Effector memory CD4-positive, alpha-beta T cell (primary cell): ENCODE measurements around the gene UGT2B17.

Experiments used
- DNase-seq, 3 donors: peaks; one replicate each; pipeline ENCODE4 v3.0.0-alpha.2; 2020
- H3K27ac ChIP-seq: 2 replicates; pipeline ENCODE4 v1.7.0; 2013; ENCODE audit warnings: mild to moderate bottlenecking, low read length, moderate library complexity; ENCODE audit not compliant: insufficient read depth, poor library complexity, severe bottlenecking
- H3K27me3 ChIP-seq: replicated peaks from 2 replicates; pipeline ENCODE4 v1.7.0; 2013; ENCODE audit warnings: mild to moderate bottlenecking, low read length; ENCODE audit not compliant: insufficient read depth, control insufficient read depth, poor library complexity, severe bottlenecking
- H3K36me3 ChIP-seq: 2 replicates; pipeline ENCODE4 v1.7.0; 2013; ENCODE audit warnings: mild to moderate bottlenecking, low read length, moderate library complexity; ENCODE audit not compliant: control insufficient read depth, insufficient read depth
- H3K4me1 ChIP-seq: 2 replicates; pipeline ENCODE4 v1.7.0; 2013; ENCODE audit warnings: low read length, mild to moderate bottlenecking; ENCODE audit not compliant: control insufficient read depth, insufficient read depth, poor library complexity, severe bottlenecking
- H3K4me3 ChIP-seq: 2 replicates; pipeline ENCODE4 v1.7.0; 2013; ENCODE audit warnings: low read length, low read depth, mild to moderate bottlenecking; ENCODE audit not compliant: insufficient read depth, poor library complexity, severe bottlenecking
- H3K9me3 ChIP-seq: 2 replicates; pipeline ENCODE4 v1.7.0; 2013; ENCODE audit warnings: mild to moderate bottlenecking, low read length, moderate library complexity; ENCODE audit not compliant: control insufficient read depth

The UGT2B17 gene

DNA sequence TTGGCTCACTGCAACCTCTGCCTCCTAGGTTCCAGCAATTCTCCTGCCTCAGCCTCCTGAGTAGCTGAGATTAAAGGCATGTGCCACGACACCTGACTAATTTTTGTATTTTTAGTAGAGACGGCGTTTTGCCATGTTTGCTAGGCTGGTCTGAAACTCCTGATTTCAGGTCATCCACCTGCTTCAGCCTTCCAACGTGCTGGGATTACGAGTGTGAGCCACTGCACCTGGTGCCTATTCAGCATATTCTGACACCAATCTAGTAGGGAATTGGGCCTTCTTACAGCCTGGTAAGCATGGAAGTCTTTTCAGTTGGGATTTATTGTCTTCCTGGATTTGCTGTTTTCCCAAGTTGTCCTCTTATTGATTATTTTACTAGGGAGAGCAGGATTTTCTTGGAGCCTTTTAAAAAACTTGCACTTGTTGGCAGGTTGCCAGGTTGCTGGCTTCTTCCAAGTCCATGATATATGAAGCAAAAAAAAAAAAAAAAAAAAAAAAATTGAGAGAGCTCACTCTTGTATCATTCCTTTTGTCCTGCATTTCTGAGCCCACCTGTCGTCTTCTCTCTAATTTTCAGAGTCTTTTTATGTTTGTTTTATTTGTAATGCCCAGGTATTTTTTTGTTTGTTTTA, 85.2 kb downstream of the UGT2B17 start:
- no peaks in the 10 kb centered on the region for H3K36me3 ChIP-seq
- no peak overlapping the region for H3K27ac ChIP-seq
- no peak for DNase-seq
- H3K4me3 ChIP-seq = no peak overlapping the region
- no peaks in the 10 kb centered on the region for H3K27me3 ChIP-seq
- H3K9me3 ChIP-seq = no peaks in the 10 kb centered on the region
- no peaks in the 10 kb centered on the region for H3K4me1 ChIP-seq

DNA sequence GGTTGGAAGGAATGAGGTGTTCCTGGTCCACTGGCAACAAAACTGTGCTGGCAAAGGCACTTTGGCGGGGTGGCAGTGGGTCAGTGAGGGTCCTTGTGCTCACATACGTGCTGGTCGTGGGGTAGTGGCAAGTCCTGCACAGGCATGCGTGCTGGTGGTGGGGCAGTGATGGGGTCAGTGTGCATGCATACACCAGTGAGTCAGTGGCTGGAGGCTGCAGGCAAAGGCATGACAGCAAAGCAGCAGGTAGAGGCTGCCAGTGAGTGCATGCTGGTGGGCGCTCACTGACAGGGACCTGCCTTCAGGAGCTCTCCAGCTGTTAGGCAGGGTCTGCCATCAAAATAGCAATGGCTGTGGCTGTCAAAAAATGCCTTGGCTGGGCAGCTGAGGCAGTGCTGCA, 86.8 kb downstream of the UGT2B17 start:
- Histone ChIP-seq H3K27ac (no peak overlapping the region), H3K27me3 (no peaks in the 10 kb centered on the region), H3K9me3 (no peaks in the 10 kb centered on the region), H3K36me3 (no peaks in the 10 kb centered on the region), H3K4me1 (no peaks in the 10 kb centered on the region), H3K4me3 (no peak overlapping the region)
- no peak for DNase-seq
